ENCODE measurements around the gene DLST. TPM values are rescaled to one million over a fixed set of nuclear protein-coding genes. Genes with fewer than 3 reads are reported as not detected.
A peak's percentile ranks its signal among the peaks of the same experiment; 100 is the strongest.

Gene DLST
- total RNA-seq, 2 experiments from 2014 or later: 110 to 113 TPM

DNA sequence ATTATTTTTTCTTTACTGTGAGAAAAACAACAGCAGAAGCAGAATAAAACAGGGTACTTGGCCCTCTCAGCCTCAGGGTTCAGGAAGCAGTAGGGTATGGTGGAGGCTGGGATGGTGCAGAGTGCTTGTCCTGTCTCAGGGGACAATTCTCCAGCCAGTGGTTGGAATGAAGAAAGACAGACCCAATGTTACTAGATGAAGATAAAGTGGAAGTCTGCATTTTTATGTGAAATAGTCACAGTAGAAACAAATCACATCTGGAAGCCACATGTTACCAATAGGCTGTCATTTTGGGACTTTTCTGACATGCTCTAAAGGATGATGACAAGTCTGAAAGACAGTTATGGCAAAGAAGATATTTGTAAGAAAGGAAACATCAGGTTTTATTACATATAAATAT lies 38.1 kb upstream of the DLST start:
- H3K27ac Mint-ChIP-seq: no peak overlapping the region
- H3K4me1 Mint-ChIP-seq (ENCODE audit: low read depth): peaks cover 46% of the 10 kb centered on the region
- H3K9me3 Mint-ChIP-seq: no peaks in the 10 kb centered on the region
- no peak overlapping the region for H3K4me3 Mint-ChIP-seq
- CTCF ChIA-PET: interaction anchor here (2.3 kb wide), 1 partner anchor 17 kb away, joined by 19 read pairs; no protein-coding TSS in a partner anchor
- TF ChIP-seq, protein P1, sequence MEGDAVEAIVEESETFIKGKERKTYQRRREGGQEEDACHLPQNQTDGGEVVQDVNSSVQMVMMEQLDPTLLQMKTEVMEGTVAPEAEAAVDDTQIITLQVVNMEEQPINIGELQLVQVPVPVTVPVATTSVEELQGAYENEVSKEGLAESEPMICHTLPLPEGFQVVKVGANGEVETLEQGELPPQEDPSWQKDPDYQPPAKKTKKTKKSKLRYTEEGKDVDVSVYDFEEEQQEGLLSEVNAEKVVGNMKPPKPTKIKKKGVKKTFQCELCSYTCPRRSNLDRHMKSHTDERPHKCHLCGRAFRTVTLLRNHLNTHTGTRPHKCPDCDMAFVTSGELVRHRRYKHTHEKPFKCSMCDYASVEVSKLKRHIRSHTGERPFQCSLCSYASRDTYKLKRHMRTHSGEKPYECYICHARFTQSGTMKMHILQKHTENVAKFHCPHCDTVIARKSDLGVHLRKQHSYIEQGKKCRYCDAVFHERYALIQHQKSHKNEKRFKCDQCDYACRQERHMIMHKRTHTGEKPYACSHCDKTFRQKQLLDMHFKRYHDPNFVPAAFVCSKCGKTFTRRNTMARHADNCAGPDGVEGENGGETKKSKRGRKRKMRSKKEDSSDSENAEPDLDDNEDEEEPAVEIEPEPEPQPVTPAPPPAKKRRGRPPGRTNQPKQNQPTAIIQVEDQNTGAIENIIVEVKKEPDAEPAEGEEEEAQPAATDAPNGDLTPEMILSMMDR (IDR thresholded peaks at IDR 0.05): no peak
- ATAC-seq (no peak), DNase-seq (no peak)
- peaks cover 4% of the 10 kb centered on the region for H3K36me3 Mint-ChIP-seq (ENCODE audit: low read depth)
- H3K27me3 Mint-ChIP-seq: no peaks in the 10 kb centered on the region
- intact Hi-C loops (cut with micrococcal nuclease): no loop called here
- POLR2A ChIA-PET: interaction anchor here (1.5 kb wide), 1 partner anchor 79 kb away, joined by 5 read pairs; no protein-coding TSS in a partner anchor

DNA sequence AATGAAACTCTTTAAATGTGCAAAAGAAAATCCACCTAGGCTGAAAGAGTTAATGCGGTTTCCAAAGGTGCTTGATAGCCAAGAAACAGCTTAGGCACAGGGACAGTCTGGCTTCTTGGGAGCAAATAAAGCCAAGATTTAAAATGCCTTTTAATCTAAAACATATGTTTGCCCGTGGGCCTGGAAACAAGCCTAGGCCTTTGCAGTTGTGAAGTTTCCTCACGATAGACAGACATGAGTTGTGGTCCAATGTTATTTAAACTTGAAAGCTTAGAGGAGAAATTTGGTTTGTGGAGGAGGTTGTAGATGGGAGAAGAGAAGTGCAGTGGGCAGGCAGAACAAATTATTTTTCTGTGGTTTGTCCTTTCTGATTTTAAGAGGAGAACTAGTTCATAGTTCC lies 35.5 kb upstream of the DLST start:
- CTCF ChIA-PET: interaction anchor here (1.1 to 6.4 kb wide), 2 partner anchors 15 to 242 kb away, joined by 4 to 70 read pairs; no protein-coding TSS in a partner anchor

DNA sequence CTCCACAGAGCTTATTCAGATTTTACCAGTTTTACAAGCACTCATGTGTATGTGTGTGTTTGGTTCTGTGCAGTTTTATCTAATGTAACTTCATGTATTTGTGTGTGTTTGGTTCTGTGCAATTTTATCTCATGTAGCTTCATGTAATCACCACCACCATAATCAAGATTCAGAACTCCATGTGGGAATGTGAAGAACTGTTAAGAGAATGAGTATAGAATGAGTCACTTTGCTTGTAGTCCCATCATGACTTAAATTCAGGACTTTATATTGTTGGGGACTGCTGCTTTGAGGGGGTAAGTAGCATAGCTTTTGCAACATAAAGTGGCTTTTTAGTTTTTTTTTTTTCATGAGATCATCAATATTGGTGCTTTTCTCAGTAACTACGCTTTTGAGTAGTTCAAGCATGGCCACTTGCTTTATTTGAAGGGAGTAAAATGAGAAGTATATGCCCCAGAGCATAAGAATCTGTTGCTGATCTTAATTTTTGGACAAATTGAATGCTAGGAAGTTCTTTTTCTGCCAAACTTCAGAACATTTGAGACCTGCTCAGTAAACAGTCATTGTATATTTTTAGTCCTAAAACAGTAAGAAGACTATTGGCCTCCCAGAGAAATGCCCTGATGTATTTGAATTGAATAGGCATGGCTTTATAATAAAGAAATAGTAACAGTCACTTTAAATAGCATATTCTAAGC lies 34.6 kb upstream of the DLST start:
- intact Hi-C loops (cut with micrococcal nuclease): no loop called here
- TF ChIP-seq, protein P1 (IDR thresholded peaks at IDR 0.05): no peak
- ChIA-PET POLR2A (interaction anchor here (2.2 to 4.1 kb wide), 2 partner anchors 8 to 13 kb away, joined by 5 to 19 read pairs; no protein-coding TSS in a partner anchor), CTCF (interaction anchor here (6.4 kb wide), 1 partner anchor 14 kb away, joined by 70 read pairs; no protein-coding TSS in a partner anchor)
- Mint-ChIP-seq H3K9me3 (no peaks in the 10 kb centered on the region), H3K36me3 (ENCODE audit: low read depth) (peaks cover 2% of the 10 kb centered on the region), H3K27me3 (no peaks in the 10 kb centered on the region), H3K4me1 (ENCODE audit: low read depth) (peaks cover 19% of the 10 kb centered on the region), H3K27ac (no peak overlapping the region), H3K4me3 (no peak overlapping the region)
- ATAC-seq: no peak
- no peak for DNase-seq

More for the DNA sequence above, 35.5 kb upstream of the DLST start:
- Mint-ChIP-seq H3K4me1 (ENCODE audit: low read depth) (peaks cover 27% of the 10 kb centered on the region), H3K36me3 (ENCODE audit: low read depth) (peaks cover 2% of the 10 kb centered on the region), H3K4me3 (no peak overlapping the region), H3K27me3 (no peaks in the 10 kb centered on the region), H3K27ac (no peak overlapping the region), H3K9me3 (no peaks in the 10 kb centered on the region)
- DNase-seq (no peak), ATAC-seq (no peak)
- POLR2A ChIA-PET: interaction anchor here (1.3 to 4.1 kb wide), 3 partner anchors 9 to 16 kb away, joined by 3 to 19 read pairs (median 5); no protein-coding TSS in a partner anchor
- intact Hi-C loops (cut with micrococcal nuclease): no loop called here
- TF ChIP-seq, protein P1 (IDR thresholded peaks at IDR 0.05): no peak

DNA sequence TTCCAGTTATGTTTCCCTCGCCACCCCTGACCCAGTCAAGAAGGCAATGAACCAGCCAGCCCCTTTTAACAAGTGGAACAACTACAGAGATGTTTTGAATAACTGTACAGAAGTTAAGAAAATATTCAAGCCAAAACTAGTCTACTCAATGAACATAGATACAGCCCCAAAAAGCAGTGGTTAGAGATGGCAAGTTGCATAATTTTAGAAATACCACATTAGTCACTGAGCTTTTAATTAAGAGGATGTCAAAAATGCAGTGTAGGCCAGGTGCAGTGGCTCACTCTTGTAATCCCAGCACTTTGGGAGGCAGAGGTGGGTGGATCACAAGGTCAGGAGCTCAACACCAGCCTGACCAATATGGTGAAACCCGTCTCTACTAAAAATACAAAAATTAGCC lies 32.9 kb upstream of the DLST start:
- DNase-seq (no peak), ATAC-seq (peak; percentile 34)
- intact Hi-C loops (cut with micrococcal nuclease): no loop called here
- Mint-ChIP-seq H3K27me3 (no peaks in the 10 kb centered on the region), H3K9me3 (no peaks in the 10 kb centered on the region), H3K4me3 (no peak overlapping the region), H3K4me1 (ENCODE audit: low read depth) (peaks cover 20% of the 10 kb centered on the region), H3K36me3 (ENCODE audit: low read depth) (no peaks in the 10 kb centered on the region), H3K27ac (no peak overlapping the region)
- TF ChIP-seq, protein P1 (IDR thresholded peaks at IDR 0.05): no peak
- POLR2A ChIA-PET: interaction anchor here (4.1 kb wide), 1 partner anchor 11 kb away, joined by 19 read pairs; no protein-coding TSS in a partner anchor
- CTCF ChIA-PET: interaction anchor here (0.6 to 6.4 kb wide), 3 partner anchors 9 to 16 kb away, joined by 3 to 70 read pairs (median 6); no protein-coding TSS in a partner anchor
